ENCODE results near the gene ULK4. TPM values are rescaled to one million over a fixed set of nuclear protein-coding genes. Genes with fewer than 3 reads are reported as not detected.

The ULK4 gene
- total and polyA plus RNA-seq, 2 of the 4 experiments (the other 2 are of a cell fraction): 2.7 to 5.0 TPM

DNA sequence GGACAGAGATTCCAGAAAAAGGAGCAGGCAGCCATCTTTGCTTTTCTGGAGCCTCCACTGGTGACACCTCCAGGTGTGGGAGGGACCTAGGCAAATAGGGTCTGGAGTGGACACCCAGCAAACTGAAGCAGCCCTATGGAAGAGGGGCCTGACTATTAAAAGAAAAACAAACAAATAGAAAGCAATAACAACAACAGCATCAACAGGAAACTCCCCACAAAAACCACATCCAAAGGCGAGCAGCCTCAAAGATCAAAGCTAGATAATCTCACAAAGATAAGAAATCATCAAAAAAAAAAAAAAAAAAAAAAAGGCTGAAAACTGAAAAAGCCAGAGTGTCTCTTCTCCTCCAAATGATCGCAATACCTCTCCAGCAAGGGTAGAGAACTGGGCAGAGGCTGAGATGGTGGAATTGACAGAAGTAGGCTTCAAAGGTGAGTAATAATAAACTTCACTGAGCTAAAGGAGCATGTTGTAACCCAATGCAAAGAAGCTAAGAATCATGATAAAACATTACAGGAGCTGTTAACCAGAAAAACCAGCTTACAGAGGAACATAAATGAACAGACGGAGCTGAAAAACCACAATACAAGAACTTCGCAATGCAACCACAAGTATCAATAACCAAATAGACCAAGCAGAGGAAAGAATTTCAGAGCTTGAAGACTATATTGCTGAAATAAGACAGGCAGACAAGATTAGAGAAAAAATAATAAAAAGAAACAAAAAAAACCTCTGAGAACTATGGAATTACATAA lies 537.2 kb downstream of the ULK4 start:
- no peaks in the 10 kb centered on the region for H3K27me3 ChIP-seq (ENCODE audit: control insufficient read depth, insufficient read depth, low read length)
- no peak overlapping the region for H3K4me3 ChIP-seq (ENCODE audit: insufficient read depth, low read depth, low read length)
- dilution Hi-C loops (cut with HindIII; ENCODE audit: low sequenced_read_pairs, unreplicated experiment): no loop called here
- H3K4me2 ChIP-seq (ENCODE audit: low read depth, low read length): no peak overlapping the region
- no peak overlapping the region for H3K18ac ChIP-seq (ENCODE audit: low read depth, low read length)
- no peak overlapping the region for H2AK5ac ChIP-seq (ENCODE audit: low read depth, low read length)
- H4K20me1 ChIP-seq (ENCODE audit: insufficient read depth, low read length): no peaks in the 10 kb centered on the region
- no peaks in the 10 kb centered on the region for H3K36me3 ChIP-seq (ENCODE audit: control insufficient read depth, insufficient read depth, low read length)
- H2AK9ac ChIP-seq (replicated peaks; ENCODE audit: low read depth, low read length, poor library complexity): no peak overlapping the region
- no peak overlapping the region for H3K14ac ChIP-seq (replicated peaks; ENCODE audit: low read depth, low read length)
- no peak overlapping the region for H2BK120ac ChIP-seq (ENCODE audit: low read depth, low read length)
- no peaks in the 10 kb centered on the region for H3K79me1 ChIP-seq (ENCODE audit: low read depth in 1 of 2, low read length in 2 of 2)
- in situ Hi-C loops (cut with MboI; ENCODE audit: low sequenced_read_pairs): no loop called here
- H2BK5ac ChIP-seq (ENCODE audit: low read depth, low read length, poor library complexity, severe bottlenecking): no peak overlapping the region
- ATAC-seq (ENCODE audit: low read depth): no peak
- no peak overlapping the region for H2AFZ ChIP-seq (replicated peaks; ENCODE audit: low read length, poor library complexity)
- no TSS peak for BruUV-seq (replicated peaks)
- no peak overlapping the region for H3K4ac ChIP-seq (ENCODE audit: low read depth, low read length)
- DNase-seq: no peak
- ChIA-PET POLR2A (ENCODE audit: unreplicated experiment) (interaction anchor here (0.6 kb wide), 1 partner anchor 19 kb away, joined by 9 read pairs; no protein-coding TSS in a partner anchor), CTCF (no interaction called here)
- no peak overlapping the region for H3K9ac ChIP-seq (ENCODE audit: low read depth, low read length)
- no peak overlapping the region for H2BK20ac ChIP-seq (ENCODE audit: low read depth, low read length)
- no peak for TF ChIP-seq BHLHE40 (IDR thresholded peaks at IDR 0.05; ENCODE audit: low read depth, low read length)
- H2BK15ac ChIP-seq (ENCODE audit: low read depth, low read length): no peak overlapping the region
- no CpG with 5 or more reads among the region's 4 CpGs for WGBS, 2 experiments (ENCODE audit: extremely low coverage in 2 of 2, insufficient read length in 1 of 2)
- intact Hi-C loops (cut with micrococcal nuclease): no loop called here
- no peak overlapping the region for H4K91ac ChIP-seq (ENCODE audit: insufficient read depth, low read depth, low read length)
- no peak overlapping the region for H3K56ac ChIP-seq (ENCODE audit: extremely low read depth, insufficient read depth, low read length)
- H3K4me1 ChIP-seq (ENCODE audit: control insufficient read depth, insufficient read depth, low read length): no peaks in the 10 kb centered on the region
- no peaks in the 10 kb centered on the region for H3K9me1 ChIP-seq (ENCODE audit: insufficient read depth, low read length)
- H3K9me3 ChIP-seq (ENCODE audit: control insufficient read depth, insufficient read depth, low read length): no peaks in the 10 kb centered on the region
- H4K8ac ChIP-seq (ENCODE audit: low read depth in 2 of 2, low read length in 2 of 2): no peak overlapping the region
- H3K23ac ChIP-seq (ENCODE audit: low read depth, low read length): no peak overlapping the region
- no peak overlapping the region for H4K5ac ChIP-seq (ENCODE audit: low read depth, low read length)
- no peak overlapping the region for H3K27ac ChIP-seq (ENCODE audit: insufficient read depth, low read length)
